ENCODE data around the gene ZFP1.

DNA sequence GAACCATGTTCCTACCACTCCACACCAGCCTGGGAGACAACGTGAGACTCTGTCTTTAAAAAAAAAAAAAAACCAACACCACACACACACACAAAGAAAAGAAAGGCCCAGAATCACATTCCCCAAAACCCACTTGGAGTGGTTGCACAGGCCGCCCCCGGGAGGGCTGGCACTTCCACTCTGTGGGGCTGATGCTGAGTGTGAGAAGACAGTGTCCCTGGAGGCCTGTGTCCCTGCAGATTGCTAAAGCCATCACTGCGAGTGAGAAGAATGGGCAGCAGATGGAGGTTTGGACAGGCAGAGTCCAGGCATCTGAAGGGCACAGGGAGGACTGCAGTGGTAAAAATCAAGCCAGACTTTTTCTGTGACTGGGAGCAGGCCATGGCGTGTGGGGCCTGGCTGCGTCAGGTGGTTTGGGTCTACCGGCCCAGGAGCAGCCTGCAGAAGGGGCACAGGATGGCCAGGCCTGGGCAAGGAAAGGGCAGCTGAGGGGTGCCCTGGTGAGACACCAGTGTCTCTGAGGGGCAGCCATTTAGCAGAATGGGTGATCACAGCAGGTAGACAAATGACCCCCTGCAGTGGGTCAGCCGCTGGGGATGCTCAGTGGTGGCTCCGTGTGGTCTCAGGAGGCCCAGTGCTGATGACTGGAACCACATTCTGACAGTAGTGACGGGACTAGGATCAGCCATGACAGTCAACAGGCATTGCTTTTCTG is 45.6 kb downstream of the ZFP1 start:
- TF ChIP-seq, protein P1, sequence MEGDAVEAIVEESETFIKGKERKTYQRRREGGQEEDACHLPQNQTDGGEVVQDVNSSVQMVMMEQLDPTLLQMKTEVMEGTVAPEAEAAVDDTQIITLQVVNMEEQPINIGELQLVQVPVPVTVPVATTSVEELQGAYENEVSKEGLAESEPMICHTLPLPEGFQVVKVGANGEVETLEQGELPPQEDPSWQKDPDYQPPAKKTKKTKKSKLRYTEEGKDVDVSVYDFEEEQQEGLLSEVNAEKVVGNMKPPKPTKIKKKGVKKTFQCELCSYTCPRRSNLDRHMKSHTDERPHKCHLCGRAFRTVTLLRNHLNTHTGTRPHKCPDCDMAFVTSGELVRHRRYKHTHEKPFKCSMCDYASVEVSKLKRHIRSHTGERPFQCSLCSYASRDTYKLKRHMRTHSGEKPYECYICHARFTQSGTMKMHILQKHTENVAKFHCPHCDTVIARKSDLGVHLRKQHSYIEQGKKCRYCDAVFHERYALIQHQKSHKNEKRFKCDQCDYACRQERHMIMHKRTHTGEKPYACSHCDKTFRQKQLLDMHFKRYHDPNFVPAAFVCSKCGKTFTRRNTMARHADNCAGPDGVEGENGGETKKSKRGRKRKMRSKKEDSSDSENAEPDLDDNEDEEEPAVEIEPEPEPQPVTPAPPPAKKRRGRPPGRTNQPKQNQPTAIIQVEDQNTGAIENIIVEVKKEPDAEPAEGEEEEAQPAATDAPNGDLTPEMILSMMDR (IDR thresholded peaks at IDR 0.05) = no peak
- no peak for TF ChIP-seq POLR2A (IDR thresholded peaks at IDR 0.05)

All from esophagus squamous epithelium (tissue), 4 donors.